OCI-LY7 (cell line): ENCODE measurements around the gene DOCK9.

Source experiments
- EZH2phosphoT487 ChIP-seq: fragments of 200-600 bp; sonication (generic); IDR thresholded peaks from 2 replicates; pipeline ENCODE4 v1.6.1; 2018; ENCODE audit warnings: low read depth, borderline replicate concordance, mild to moderate bottlenecking, mixed run types, antibody characterized with exemption, low read length, moderate library complexity, mixed read lengths
- TF ChIP-seq, protein P1 (sequence below): fragments of 200-600 bp; sonication (generic); conservative IDR thresholded peaks from 2 replicates; pipeline ENCODE4 v1.5.1; 2014; ENCODE audit warnings: mild to moderate bottlenecking, antibody characterized with exemption, low read length, moderate library complexity, mixed read lengths

- TF ChIP-seq, protein P1, sequence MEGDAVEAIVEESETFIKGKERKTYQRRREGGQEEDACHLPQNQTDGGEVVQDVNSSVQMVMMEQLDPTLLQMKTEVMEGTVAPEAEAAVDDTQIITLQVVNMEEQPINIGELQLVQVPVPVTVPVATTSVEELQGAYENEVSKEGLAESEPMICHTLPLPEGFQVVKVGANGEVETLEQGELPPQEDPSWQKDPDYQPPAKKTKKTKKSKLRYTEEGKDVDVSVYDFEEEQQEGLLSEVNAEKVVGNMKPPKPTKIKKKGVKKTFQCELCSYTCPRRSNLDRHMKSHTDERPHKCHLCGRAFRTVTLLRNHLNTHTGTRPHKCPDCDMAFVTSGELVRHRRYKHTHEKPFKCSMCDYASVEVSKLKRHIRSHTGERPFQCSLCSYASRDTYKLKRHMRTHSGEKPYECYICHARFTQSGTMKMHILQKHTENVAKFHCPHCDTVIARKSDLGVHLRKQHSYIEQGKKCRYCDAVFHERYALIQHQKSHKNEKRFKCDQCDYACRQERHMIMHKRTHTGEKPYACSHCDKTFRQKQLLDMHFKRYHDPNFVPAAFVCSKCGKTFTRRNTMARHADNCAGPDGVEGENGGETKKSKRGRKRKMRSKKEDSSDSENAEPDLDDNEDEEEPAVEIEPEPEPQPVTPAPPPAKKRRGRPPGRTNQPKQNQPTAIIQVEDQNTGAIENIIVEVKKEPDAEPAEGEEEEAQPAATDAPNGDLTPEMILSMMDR = no peak
- TF ChIP-seq EZH2phosphoT487 = no peak
Observed at GRCh38 chr13:98976941-98977340, 923 bp downstream of the DOCK9 start.
